Measurements from ENCODE around the gene SLC22A3.

- TF ChIP-seq SUZ12 (IDR thresholded peaks at IDR 0.05; ENCODE audit: extremely low read depth, insufficient read depth, insufficient read length) (no peak), ZNF274 (IDR thresholded peaks at IDR 0.05; ENCODE audit: low read depth, low read length) (no peak), YY1 (IDR thresholded peaks at IDR 0.05; ENCODE audit: insufficient read depth, insufficient read length) (no peak)
Measured at GRCh38 chr6:160417146-160417545, 69.0 kb downstream of the SLC22A3 start.
